ENCODE measurements around the gene LOXL3.

Gene LOXL3, protein sequence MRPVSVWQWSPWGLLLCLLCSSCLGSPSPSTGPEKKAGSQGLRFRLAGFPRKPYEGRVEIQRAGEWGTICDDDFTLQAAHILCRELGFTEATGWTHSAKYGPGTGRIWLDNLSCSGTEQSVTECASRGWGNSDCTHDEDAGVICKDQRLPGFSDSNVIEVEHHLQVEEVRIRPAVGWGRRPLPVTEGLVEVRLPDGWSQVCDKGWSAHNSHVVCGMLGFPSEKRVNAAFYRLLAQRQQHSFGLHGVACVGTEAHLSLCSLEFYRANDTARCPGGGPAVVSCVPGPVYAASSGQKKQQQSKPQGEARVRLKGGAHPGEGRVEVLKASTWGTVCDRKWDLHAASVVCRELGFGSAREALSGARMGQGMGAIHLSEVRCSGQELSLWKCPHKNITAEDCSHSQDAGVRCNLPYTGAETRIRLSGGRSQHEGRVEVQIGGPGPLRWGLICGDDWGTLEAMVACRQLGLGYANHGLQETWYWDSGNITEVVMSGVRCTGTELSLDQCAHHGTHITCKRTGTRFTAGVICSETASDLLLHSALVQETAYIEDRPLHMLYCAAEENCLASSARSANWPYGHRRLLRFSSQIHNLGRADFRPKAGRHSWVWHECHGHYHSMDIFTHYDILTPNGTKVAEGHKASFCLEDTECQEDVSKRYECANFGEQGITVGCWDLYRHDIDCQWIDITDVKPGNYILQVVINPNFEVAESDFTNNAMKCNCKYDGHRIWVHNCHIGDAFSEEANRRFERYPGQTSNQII

DNA sequence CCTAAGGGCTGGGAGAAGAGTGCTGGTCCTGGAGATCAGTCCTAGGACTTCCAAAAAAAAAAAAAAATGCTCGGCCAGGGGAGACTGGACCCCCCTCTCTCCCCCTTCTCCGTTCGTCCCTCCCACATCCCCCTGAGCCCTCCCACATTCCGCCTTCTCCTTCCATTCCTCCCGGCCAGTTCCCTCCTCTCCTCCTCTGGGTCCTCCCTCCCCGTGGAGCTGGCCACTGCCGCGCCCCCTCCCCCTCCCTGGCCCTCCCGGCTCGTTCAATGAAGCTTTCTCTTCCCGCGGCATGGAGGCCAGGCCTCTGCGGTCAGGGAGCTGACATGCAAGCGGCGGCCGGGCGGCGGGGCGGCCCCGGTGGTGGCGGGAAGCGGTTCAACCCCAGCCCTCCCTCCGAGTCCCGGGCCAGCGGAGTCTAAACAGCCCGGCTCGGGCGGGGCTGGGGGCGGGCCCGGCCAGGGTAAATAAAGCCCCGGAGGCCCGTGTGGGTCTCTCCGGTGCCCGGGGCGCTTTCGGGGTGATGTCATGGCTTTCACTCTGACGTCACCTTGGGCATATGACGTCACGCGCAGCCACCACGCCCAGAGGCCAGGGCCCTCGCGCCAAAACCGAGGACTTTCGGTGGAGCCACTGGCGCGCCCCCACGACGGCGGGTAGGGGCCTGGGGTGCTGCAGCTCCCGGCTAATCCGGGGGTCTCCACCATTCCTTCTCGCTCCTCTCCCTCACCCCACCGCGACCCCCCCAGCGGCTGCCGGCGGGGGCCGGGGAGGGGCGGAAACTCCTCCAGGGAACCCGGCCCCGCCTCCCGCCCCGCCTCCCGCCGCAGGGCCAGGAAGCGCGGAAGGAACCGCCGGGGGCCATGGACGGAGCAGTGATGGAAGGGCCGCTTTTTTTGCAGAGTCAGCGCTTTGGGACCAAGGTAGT is at the start of gene LOXL3, which contains the start of gene DOK1:
TSS of gene LOXL3 (minus strand) at position 51 of the 928 bp plus-strand sequence. CDS start 1,308 bp downstream, outside the sequence.
TSS of gene DOK1 (plus strand) at position 829 of the 928 bp plus-strand sequence. CDS start at position 864, 35 bp downstream.
- DNase-seq = peak; percentile 90

DNA sequence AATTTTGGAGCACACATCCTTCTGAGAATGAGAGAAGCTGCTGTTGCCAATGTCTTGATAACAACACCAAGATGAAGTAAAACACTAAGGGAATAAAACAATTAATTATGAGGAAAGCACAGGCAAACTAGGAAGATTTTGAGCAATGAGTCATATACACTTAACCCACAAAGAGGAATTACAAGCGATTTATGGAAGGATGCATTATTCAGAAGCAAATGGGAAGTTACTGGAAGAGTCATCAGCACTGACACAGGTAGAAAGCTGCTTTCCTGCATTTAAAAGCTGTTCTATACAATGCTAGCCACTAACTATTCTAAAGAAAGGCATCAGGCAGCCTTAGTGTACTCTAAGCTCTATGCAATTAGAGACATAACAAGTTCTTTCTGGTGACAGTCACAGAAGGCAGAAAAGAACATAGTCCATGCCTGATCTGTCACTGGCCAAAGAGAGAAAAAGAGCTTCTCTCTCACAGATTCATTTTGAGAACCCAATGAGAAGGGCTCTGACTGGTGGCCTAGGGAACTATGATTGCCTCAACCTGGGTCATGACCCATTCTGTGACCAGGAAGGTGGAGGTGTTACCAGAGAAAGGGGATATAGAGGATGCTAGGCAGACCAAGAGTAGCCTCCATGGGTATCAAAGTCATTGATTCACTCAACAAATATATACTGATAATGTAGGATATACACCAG is 49.0 kb upstream of the LOXL3 start:
- DNase-seq = peak; percentile 73

DNA sequence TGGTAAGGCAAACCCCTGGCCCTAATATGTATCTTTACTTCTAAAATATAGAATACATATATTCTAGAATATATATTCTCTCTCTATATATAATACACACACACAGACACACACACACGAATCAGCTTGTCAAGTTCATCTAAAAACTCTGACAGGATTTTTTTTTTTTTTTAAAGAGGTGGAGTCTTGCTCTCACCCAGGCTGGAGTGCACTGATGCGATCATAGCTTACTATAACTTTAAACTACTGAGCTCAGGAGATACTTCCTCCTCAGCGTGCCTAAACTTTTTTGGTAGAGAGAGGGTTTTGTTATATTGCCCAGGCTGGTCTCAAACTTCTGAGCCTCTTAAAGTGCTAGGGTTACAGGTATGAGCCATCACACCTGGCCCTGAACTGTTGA is 45.9 kb upstream of the LOXL3 start:
- no peak for DNase-seq

DNA sequence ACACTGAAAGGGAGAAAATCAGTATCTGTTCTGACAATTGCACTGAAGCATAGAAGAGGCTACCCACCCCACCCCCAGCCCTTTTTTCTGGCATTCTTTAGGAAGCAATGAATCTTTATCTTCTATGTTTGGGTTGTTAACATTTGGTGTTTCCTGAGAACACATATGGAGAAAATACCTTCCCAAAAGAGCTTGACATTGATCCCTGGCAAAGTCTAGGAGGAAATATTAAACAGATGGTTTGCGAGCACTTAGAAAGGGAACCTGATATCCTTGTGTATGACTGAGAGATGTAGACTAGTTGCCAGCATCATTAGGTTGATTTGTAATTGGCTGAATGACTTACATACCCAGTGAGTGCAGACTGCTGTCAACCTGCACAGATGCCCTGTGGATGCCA is 43.7 kb upstream of the LOXL3 start:
- DNase-seq = no peak

DNA sequence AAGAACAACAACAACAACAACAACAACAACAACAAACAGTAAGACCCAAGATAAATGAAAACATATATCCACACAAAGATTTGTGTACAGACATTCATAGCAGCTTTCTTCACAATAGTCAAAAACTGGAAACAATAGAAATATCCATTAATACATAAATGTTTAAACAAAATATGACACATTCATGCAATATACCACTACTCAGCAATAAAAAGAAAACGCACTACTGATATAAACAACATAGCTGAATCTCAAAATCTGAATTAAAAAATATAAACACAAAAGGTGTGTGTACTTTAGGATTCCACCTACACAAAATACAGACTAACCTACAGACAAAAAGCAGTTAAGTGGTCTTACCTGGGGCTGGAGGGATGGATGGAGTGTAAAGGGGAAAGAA is 42.8 kb upstream of the LOXL3 start:
- no peak for DNase-seq

DNA sequence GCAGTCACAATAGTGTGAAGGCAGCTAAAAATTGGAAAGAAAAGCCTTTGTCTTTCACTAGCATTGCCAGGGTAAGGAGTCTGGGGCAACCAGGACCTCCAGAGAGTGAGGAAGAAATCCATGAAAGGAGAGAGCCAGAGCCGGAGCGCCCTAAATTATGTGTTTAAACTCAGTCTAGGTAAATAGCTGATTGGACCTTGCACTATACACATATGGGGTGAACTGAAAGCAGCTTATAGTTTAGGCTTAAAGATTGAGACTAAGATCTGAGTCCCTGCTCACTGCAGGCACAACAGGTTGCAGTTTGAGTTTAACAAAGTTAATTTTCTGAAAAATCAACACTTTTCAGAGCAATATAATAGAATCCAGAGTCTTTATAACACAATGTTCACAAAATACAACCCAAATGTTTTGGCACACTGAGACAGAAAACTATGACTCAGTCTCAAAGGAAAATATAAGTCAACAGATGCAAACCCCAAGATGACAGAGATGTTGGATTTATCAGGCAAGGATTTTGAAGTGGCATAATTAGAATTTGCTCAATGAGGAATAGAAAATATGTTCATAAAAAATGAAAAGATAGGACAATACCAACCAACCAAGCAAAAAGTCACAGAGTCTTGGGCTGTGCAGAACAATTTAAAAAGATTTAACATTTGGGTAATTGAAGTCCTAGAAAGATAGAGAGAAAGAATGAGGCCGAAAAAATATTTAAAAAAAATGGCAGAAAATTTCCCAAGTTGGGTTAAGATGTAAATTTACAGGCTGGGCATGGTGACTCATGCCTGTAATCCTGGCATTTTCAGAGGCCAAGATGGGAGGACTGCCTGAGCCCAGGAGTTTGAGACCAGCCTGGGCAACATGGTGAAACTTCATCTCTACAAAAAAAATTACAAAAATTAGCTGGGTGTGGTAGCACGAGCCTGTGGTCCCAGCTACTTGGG is 40.4 kb upstream of the LOXL3 start:
- DNase-seq = peak; percentile 37

DNA sequence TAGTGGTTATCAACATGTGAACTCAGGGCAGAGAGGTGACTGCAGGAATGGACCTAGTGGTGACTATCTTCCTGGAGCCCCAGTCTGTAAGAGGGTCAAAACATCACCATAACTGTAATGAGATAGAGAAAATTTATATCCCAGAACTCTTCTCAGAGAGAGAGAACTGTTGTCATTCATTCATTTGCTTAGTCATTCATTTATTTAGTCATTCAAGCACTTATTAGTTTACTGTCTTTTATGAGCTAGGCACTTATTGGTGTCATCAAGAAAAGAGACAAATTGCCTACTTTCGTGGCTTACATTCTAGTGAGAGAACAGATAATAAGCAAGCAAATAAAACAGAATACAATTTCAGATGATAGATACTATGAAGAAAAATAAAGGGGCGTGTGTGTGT is 34.9 kb upstream of the LOXL3 start:
- no peak for DNase-seq

DNA sequence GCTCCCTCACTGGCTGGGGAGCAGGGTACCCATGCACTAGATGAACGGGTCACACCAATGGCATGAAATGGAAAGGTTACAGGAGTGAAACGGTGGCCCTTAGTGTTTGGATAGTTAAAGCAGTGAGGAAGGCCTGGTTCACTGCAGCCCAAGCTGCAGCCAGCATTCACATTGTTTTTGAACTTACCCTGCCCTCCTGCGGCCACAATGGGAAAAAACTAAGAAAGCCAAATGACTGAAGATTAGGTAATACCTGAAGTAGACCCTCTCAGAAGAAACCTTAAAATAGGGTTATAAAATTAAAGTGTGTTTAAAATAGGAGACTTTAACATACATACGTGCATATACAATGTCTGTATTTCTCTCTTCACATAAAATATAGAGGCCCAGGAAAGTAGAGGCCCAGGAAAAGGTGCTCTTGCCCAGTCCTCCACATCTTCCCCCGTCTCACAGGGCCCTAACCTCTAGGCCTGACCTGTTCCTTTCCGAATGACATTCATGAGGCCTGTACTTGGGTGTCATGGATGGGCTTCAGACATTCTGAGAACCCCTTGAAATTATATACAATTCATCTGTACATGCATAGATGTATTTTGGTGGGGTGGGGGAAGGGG is 34.0 kb upstream of the LOXL3 start:
- peak; percentile 78 for DNase-seq

DNA sequence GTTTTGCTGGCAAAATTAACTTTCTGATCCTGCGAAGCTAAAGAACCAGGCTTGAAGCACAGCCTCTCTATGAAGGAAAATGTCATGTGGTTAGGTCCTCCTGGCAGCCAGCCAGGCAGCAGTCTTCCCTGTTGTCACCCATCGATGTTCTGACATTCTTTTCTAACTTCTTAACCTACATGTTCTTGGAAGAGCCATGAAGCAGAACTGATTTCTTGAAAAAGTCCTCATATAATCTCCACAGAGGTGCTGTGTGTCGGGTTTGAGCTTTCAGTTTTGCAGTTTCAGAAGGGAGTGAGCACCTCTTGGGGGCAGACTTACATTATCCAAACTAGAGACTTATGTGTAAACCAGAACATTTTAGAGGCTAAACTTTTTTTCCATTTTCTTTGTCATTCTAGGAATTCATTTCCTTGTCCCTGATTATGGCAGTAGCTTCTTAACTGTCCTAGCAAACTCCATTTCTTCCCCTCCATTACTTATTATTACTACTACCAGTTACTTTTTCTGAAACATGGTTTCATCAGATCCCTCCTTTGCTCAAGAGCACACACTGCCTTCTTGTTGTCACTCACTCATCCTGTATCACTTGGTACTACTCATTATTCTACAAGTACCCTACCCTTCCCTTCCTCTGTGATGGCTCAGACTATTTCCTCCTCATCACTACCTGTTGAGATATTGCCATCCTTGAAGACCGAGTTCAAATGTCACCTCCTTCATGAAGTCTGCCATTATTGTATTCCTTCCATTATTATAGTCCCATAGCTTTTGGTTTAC is 31.9 kb upstream of the LOXL3 start:
- no peak for DNase-seq

DNA sequence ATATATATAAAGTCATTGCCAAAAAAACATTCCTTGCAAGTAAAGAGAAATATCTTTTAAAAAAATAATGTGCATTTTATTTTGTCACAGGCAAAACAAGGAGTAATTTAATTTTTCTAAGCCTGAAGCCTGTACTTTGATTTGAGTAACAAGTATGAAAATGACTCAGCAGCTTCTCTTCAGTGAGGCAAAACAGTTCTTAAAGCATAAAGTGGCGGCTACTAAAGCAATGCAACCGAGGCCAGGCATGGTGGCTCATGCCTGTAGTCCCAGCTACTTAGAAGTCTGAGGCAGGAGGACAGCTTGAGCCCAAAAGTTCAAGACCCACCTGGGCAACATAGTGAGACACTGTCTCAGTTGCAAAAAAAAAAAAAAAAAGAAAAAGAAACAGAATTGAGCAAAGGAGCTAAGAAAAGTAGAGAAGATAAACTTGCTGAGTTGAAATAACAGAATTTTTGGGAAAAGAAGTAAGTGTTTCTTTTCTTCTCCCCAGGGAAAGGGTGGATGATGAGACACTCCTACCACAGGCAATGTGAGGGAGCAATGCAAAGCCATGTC is 30.4 kb upstream of the LOXL3 start:
- DNase-seq = peak; percentile 60

DNA sequence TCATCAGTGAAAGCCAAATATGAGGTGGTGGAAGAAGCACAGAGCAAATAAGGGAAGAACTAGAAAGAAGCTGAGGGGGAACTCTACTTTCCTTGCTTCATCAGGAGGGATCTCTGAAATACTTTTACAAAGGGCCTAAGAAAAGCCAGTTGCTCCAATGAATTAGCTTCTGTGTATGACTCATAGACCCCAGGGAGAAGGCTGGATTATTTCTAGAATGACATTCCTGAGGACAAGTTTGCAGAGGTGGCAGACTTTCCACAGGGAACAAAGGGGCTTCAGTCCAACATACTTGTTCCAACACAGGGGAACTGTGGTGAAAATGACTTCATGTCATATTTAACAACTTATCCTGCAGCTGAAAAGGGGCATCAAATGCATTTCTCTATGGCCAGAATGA is 29.8 kb upstream of the LOXL3 start:
- peak; percentile 68 for DNase-seq

DNA sequence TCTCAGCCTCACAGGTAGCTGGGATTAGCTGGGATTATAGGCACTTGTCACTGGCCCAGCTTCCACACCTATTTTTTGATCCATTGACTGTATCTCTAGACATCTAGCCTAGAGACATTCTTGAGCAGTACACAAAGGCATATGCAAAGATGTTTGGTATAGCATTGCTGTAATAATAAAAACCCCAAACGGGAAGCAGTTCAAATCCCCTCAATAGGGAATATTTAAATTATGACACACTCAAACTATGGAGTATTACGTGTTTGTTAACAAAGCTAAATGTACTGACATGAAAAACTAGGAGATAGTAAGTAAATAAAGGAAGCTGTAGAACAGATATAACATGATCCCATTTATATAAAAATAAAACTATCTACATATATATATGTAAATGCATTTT is 28.4 kb upstream of the LOXL3 start:
- no peak for DNase-seq

DNA sequence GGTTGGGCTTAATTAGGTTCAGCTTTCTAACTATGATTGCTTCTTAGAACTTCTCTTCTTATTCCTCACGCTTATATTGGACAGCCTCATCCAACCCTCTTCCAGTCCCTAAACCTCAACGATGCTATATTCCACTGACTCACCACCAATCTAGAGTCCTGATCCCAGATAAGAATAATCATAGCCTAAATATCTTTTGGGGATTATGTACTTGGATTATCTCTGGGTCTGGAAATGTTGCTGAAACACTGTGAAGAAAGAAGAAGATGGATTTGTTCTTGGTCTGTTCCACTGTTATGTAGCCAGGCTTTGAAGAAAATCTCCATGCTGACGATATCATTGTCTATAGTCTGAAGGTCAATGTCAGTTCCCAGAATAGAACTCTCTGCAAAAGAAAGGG is 27.7 kb upstream of the LOXL3 start:
- no peak for DNase-seq

DNA sequence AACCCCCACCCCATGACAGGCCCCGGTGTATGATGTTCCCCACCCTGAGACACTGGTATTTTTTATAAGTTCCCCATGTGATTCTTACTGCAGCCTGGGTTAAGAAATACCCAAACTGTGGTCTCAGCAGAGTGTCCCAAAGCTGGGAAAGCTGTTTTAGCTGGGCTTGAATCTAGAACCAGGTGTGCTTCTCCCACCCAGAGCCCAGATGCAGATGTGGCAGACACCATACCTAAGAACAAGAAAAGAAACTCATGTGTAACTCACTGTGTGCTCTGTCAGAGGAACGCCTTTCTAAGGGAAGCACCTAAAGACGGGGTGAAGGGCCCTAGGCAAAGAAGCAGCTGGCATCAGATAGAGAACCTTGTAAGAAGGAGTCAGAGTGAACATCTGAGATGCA is 24.7 kb upstream of the LOXL3 start:
- DNase-seq = no peak

DNA sequence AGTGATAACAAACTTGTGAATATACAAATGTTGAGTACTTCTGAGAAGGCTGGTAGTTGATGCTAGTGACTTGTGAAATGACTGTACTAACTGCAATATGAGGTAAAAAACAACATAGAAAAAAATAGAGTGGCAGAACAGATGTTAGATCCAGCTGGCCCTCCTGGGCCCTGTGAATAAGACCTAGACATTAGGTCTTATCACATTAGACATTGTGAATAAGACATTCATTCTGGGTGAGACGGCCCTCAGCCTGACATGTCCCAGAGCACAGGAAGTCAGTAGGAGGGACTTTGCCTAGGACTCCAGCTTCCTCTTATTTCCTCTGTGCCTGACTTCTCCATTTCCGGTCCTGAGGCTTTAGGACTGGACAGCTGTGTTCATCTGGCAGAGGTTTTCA is 23.7 kb upstream of the LOXL3 start:
- DNase-seq = peak; percentile 88

DNA sequence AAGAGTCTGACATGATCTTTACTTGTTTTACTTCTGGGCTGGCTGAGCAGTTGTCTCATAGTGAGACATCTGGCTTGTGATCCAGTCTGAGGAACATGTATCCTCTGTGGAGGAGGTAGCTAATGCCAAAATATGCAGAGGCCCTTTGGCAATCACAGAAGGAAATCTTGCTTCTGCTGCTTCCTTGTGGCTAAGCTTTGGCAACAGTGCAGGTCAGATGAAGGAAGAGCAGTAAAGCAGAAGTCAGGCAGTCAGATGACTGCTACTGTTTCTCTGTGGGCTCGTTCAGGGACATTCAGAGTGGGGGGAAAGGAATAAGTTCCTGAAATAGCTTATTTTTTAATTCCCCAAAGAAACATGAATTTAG is 23.1 kb upstream of the LOXL3 start:
- peak; percentile 90 for DNase-seq

DNA sequence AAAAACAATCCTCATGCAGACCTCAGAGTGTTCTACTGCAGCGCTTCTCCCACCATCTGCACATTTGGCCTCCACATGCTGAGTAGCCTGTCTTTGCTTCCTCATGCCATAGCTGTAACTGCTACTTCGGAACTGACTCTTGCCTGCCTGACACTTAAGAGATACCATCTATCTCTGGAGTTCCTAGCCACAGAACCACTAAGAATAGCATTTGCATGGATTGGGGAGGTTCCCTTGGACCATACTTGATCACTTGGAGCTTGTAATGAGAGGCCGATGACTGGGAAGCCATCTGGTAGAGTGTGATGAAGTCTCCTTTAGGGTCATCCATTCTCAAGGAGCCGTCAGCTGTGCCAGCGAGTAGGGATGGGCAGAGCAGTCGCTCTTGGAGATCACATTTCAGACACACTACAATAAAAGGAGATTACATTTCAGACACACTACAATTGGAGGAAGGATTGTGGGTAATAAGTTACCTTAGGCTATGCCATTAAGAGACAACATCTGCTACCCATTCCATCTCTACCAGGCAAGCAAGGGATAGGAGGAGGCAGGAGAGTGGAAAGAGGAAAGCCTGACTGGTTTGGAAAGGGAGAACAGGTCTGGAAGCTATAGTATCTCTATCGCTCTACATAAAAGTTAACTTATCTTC is 22.6 kb upstream of the LOXL3 start:
- peak; percentile 93 for DNase-seq

DNA sequence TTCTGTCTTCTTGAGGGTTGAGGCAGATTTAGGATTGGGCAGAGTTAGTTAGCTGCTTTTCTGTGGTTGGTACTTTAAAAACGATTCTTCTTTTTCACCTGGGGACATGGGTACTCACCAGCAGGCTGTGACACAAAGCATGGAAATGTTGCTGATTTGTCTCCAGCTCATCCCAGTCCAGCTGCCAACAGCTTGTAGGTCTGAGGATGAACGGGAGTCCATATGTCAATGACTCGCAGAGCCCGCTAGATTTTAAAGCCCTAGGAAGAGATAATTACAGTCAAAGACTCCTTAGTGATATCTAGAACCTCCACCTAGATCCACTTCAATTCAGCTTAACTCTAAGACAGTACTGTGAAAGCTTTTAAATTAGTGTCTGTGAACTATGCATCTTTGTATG is 21.6 kb upstream of the LOXL3 start:
- peak; percentile 73 for DNase-seq
